Neural progenitor cell (in vitro differentiated cells): ENCODE measurements around the gene ZNF326. TPM values are rescaled to one million over a fixed set of nuclear protein-coding genes. Genes with fewer than 3 reads are reported as not detected.

Source experiments
- DNase-seq: peaks from one replicate; pipeline ENCODE4 v3.0.0-alpha.2; 2016; ENCODE audit warnings: low spot score
- H2AFZ ChIP-seq: fragments of 200-600 bp; sonication (generic); replicated peaks from 2 replicates; pipeline ENCODE4 v1.6.1; 2016; ENCODE audit warnings: antibody characterized with exemption
- H3F3A ChIP-seq: fragments of 200-600 bp; sonication (generic); 2 replicates; pipeline ENCODE4 v1.6.1; 2016; ENCODE audit warnings: antibody characterized with exemption, low read depth
- H3K27ac ChIP-seq: fragments of 200-600 bp; sonication (generic); 2 replicates; pipeline ENCODE4 v1.5.1; 2016; ENCODE audit warnings: mild to moderate bottlenecking
- H3K27me3 ChIP-seq: fragments of 200-600 bp; sonication (generic); 2 replicates; pipeline ENCODE4 v1.6.1; 2016; ENCODE audit warnings: mild to moderate bottlenecking, moderate library complexity
- H3K36me3 ChIP-seq: fragments of 200-600 bp; sonication (generic); 2 replicates; pipeline ENCODE4 v1.5.1; 2016
- H3K4me1 ChIP-seq: fragments of 200-600 bp; sonication (generic); 2 replicates; pipeline ENCODE4 v1.6.1; 2016; ENCODE audit warnings: mixed run types
- H3K4me2 ChIP-seq: fragments of 200-600 bp; sonication (generic); 2 replicates; pipeline ENCODE4 v1.6.1; 2016
- H3K4me3 ChIP-seq: fragments of 200-600 bp; sonication (generic); 2 replicates; pipeline ENCODE4 v1.5.1; 2016
- H3K79me2 ChIP-seq: fragments of 200-600 bp; sonication (generic); 2 replicates; pipeline ENCODE4 v1.6.1; 2016; ENCODE audit warnings: low read depth
- H3K9ac ChIP-seq: fragments of 200-600 bp; sonication (generic); 2 replicates; pipeline ENCODE4 v1.6.1; 2016
- H3K9me3 ChIP-seq: fragments of 200-600 bp; sonication (generic); 2 replicates; pipeline ENCODE4 v1.5.1; 2016; ENCODE audit warnings: low read depth
- H4K20me1 ChIP-seq: fragments of 200-600 bp; sonication (generic); 2 replicates; pipeline ENCODE4 v1.6.1; 2016; ENCODE audit warnings: low read depth
- H3K27ac Mint-ChIP-seq: 3 replicates; pipeline ENCODE4 v1.8.0; 2021; ENCODE audit warnings: mixed read lengths
- H3K27me3 Mint-ChIP-seq: 2 replicates; pipeline ENCODE4 v1.8.0; 2022; ENCODE audit warnings: low read depth, mild to moderate bottlenecking, inconsistent platforms, moderate library complexity, mixed read lengths; ENCODE audit not compliant: insufficient read depth
- H3K36me3 Mint-ChIP-seq: 3 replicates; pipeline ENCODE4 v1.8.0; 2021; ENCODE audit warnings: mixed read lengths
- H3K4me1 Mint-ChIP-seq: 3 replicates; pipeline ENCODE4 v1.8.0; 2021; ENCODE audit warnings: mixed read lengths
- H3K4me3 Mint-ChIP-seq: 3 replicates; pipeline ENCODE4 v1.8.0; 2021; ENCODE audit warnings: mild to moderate bottlenecking, moderate library complexity, mixed read lengths
- H3K9me3 Mint-ChIP-seq: 3 replicates; pipeline ENCODE4 v1.8.0; 2020; ENCODE audit warnings: mixed read lengths
- EZH2 ChIP-seq: fragments of 200-600 bp; sonication (generic); IDR thresholded peaks from 2 replicates; pipeline ENCODE4 v1.6.1; 2017; ENCODE audit warnings: antibody characterized with exemption, mild to moderate bottlenecking, moderate library complexity
- EZH2phosphoT487 ChIP-seq: fragments of 200-600 bp; sonication (generic); IDR thresholded peaks from 2 replicates; pipeline ENCODE4 v1.6.1; 2017; ENCODE audit warnings: antibody characterized with exemption
- total RNA-seq: library from RNA; depleted of rRNA; stranded (reverse); fragments of >200 nt; gene quantifications from 2 replicates; pipeline ENCODE4 v1.2.3, GENCODE V29; 2015; ENCODE audit warnings: low replicate concordance
- TF ChIP-seq, protein P1 (sequence below): fragments of 200-600 bp; sonication (generic); IDR thresholded peaks from 2 replicates; pipeline ENCODE4 v1.5.1; 2017; ENCODE audit warnings: antibody characterized with exemption, mild to moderate bottlenecking

ZNF326 gene, protein sequence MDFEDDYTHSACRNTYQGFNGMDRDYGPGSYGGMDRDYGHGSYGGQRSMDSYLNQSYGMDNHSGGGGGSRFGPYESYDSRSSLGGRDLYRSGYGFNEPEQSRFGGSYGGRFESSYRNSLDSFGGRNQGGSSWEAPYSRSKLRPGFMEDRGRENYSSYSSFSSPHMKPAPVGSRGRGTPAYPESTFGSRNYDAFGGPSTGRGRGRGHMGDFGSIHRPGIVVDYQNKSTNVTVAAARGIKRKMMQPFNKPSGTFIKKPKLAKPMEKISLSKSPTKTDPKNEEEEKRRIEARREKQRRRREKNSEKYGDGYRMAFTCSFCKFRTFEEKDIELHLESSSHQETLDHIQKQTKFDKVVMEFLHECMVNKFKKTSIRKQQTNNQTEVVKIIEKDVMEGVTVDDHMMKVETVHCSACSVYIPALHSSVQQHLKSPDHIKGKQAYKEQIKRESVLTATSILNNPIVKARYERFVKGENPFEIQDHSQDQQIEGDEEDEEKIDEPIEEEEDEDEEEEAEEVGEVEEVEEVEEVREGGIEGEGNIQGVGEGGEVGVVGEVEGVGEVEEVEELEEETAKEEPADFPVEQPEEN
- 33.9 and 45.0 TPM in 2 replicates for total RNA-seq

DNA sequence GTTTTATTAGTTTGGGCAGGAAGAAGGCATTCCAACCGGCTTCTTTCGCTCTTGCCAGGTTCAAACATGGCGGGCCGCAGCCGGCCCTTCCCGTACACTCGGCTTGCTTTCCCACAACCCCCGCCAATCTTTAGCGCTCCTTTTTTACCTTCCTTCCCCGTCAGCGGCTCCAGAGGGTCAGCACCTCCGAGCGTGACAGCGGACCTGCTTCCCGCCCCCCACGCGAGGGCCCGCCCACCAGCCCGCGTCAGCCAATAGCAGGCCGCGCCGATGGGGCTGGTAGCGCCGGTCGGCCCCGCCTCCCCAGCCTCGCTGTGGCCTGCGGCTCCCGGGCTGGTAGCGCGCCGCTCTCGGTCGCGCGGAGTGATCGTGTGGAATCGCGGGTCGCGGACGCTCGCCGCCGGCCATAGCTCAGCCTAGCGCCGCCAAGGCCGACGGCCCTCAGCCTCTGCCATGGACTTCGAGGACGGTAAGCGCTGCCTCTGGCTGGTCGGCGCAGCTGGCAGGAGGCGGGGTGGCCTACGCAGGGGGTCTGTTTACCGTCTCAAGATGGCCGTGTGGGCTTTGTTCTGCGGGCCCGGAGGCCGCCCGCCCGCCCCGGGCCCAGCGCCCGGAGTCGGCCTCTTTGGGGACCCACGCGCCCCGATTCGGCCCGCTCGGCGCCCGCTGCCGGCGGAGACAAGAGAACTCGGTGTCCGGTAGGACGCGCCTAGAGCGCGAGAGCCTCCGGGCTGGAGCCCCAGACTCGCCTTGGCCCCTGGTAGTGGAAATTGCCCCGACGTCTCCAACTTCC is at the start of gene ZNF326:
TSS of gene ZNF326 (plus strand) at position 306 of the 793 bp plus-strand sequence. CDS start at position 454, 148 bp downstream.
- peak within 1 kb of the TSS; percentile 96 for H3K4me3 ChIP-seq
- H3K79me2 ChIP-seq: peaks cover 51% of the 10 kb centered on the region
- H3K27me3 ChIP-seq: no peaks in the 10 kb centered on the region
- no peaks in the 10 kb centered on the region for H3K9me3 ChIP-seq
- peak within 1 kb of the TSS; percentile 93 for H2AFZ ChIP-seq
- H4K20me1 ChIP-seq: peaks cover 47% of the 10 kb centered on the region
- Mint-ChIP-seq H3K27me3 (peaks cover 5% of the 10 kb centered on the region), H3K9me3 (no peaks in the 10 kb centered on the region), H3K27ac (peak within 1 kb of the TSS; percentile 100), H3K4me1 (peaks cover 43% of the 10 kb centered on the region), H3K36me3 (peaks cover 17% of the 10 kb centered on the region), H3K4me3 (peak within 1 kb of the TSS; percentile 100)
- H3K4me2 ChIP-seq: peak within 1 kb of the TSS; percentile 93
- H3K27ac ChIP-seq: peak within 1 kb of the TSS; percentile 89
- H3F3A ChIP-seq: peaks cover 19% of the 10 kb centered on the region
- peaks cover 32% of the 10 kb centered on the region for H3K4me1 ChIP-seq
- H3K9ac ChIP-seq: peak within 1 kb of the TSS; percentile 97
- H3K36me3 ChIP-seq: peaks cover 13% of the 10 kb centered on the region
- peak; percentile 98 for DNase-seq
- TF ChIP-seq, protein P1, sequence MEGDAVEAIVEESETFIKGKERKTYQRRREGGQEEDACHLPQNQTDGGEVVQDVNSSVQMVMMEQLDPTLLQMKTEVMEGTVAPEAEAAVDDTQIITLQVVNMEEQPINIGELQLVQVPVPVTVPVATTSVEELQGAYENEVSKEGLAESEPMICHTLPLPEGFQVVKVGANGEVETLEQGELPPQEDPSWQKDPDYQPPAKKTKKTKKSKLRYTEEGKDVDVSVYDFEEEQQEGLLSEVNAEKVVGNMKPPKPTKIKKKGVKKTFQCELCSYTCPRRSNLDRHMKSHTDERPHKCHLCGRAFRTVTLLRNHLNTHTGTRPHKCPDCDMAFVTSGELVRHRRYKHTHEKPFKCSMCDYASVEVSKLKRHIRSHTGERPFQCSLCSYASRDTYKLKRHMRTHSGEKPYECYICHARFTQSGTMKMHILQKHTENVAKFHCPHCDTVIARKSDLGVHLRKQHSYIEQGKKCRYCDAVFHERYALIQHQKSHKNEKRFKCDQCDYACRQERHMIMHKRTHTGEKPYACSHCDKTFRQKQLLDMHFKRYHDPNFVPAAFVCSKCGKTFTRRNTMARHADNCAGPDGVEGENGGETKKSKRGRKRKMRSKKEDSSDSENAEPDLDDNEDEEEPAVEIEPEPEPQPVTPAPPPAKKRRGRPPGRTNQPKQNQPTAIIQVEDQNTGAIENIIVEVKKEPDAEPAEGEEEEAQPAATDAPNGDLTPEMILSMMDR: no peak
- TF ChIP-seq EZH2phosphoT487: no peak
- peak; percentile 34 for TF ChIP-seq EZH2

DNA sequence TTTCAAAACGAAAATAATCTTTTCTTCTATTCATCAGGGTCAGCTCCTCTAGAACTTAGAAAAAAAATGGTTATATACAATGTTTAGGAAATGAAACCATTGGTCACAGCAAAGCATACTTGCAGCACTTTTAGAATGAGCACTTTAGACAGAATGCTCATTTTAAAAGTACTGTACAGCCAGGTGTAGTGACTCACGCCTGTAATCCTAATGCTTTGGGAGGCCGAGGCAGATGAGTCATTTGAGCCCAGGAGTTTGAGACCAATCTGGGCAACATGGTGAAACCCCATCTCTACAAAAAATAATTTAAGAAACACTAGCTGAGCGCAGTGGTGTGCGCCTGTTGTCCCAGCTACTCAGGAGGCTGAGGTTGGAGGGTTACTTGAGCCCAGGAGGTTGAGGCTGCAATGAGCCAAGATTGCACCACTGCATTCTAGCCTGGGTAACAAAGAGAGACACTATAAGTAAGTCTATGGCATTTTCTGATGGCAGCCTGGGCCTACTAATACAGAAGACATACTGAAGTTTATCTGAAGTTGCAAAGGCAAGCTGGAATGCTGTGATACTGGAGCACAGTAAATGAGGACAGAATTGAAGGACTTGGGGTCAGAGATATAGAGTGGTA is 48.9 kb upstream of the ZNF326 start:
- Mint-ChIP-seq H3K27me3 (no peaks in the 10 kb centered on the region), H3K36me3 (no peaks in the 10 kb centered on the region), H3K27ac (no peak overlapping the region), H3K4me3 (no peak overlapping the region), H3K4me1 (peaks cover 27% of the 10 kb centered on the region), H3K9me3 (no peaks in the 10 kb centered on the region)
- Histone ChIP-seq H3K4me2 (no peak overlapping the region), H3K27me3 (no peaks in the 10 kb centered on the region), H3K4me3 (no peak overlapping the region), H3F3A (peaks cover 21% of the 10 kb centered on the region), H3K9me3 (no peaks in the 10 kb centered on the region), H4K20me1 (no peaks in the 10 kb centered on the region), H3K27ac (no peak overlapping the region), H3K79me2 (no peaks in the 10 kb centered on the region), H3K4me1 (peaks cover 36% of the 10 kb centered on the region), H3K9ac (no peak overlapping the region), H2AFZ (no peak overlapping the region), H3K36me3 (no peaks in the 10 kb centered on the region)
- no peak for DNase-seq
- TF ChIP-seq EZH2phosphoT487: no peak
- TF ChIP-seq, protein P1: no peak
- no peak for TF ChIP-seq EZH2

DNA sequence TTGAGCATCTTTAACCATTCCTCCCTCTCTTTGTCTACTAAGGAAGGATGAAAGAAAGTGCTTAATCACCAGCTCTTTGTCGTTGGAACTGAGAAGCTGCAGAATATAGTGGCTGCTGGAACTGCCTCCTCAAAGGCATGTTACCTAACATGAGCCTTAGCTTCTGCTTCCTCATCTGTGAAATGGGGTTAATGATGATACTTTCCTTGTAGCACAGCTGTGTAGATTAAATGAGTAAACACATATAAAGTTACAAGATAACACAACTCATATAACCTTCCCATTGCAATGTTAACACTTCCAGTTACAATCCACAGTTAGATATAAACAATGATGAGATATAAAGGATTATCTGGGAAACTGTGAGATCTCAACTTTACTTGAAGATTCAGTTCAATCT is 48.4 kb upstream of the ZNF326 start:
- H3K9me3 Mint-ChIP-seq: no peaks in the 10 kb centered on the region
- H3K9me3 ChIP-seq: no peaks in the 10 kb centered on the region

More for the DNA sequence above, 48.4 kb upstream of the ZNF326 start:
- Histone ChIP-seq H3K27ac (no peak overlapping the region), H3K4me1 (peaks cover 35% of the 10 kb centered on the region), H3K36me3 (no peaks in the 10 kb centered on the region), H3K4me3 (no peak overlapping the region), H3K79me2 (no peaks in the 10 kb centered on the region), H3K27me3 (no peaks in the 10 kb centered on the region), H4K20me1 (no peaks in the 10 kb centered on the region), H3K9ac (no peak overlapping the region), H3K4me2 (no peak overlapping the region), H3F3A (peaks cover 21% of the 10 kb centered on the region), H2AFZ (no peak overlapping the region)
- no peaks in the 10 kb centered on the region for H3K27me3 Mint-ChIP-seq
- TF ChIP-seq, protein P1: no peak
- TF ChIP-seq EZH2: no peak
- no peak for TF ChIP-seq EZH2phosphoT487
- H3K4me3 Mint-ChIP-seq: no peak overlapping the region
- no peaks in the 10 kb centered on the region for H3K36me3 Mint-ChIP-seq
- peaks cover 22% of the 10 kb centered on the region for H3K4me1 Mint-ChIP-seq
- no peak overlapping the region for H3K27ac Mint-ChIP-seq
- peak; percentile 22 for DNase-seq
